Stomach (tissue), 9 donors: ENCODE measurements around the gene CEP20. TPM values are rescaled to one million over a fixed set of nuclear protein-coding genes. Genes with fewer than 3 reads are reported as not detected.
A peak's percentile ranks its signal among the peaks of the same experiment; 100 is the strongest.

Source experiments
- DNase-seq, 2 donors: peaks; one replicate each; pipeline versions ENCODE4 v3.0.0 to v3.0.0-alpha.2; 2013 to 2019
- H3K27ac ChIP-seq, 5 donors: fragments of 200-600 bp in 4 of 5; sonication (generic) in 4 of 5; one replicate each; pipeline ENCODE4 v1.5.1; 2013 to 2019; ENCODE audit warnings: mild to moderate bottlenecking in 1 of 5, moderate library complexity in 1 of 5
- H3K27me3 ChIP-seq, 3 donors: fragments of 200-600 bp; sonication (generic); one replicate each; pipeline ENCODE4 v1.5.1; 2017 to 2019; ENCODE audit warnings: mixed run types in 1 of 3
- H3K36me3 ChIP-seq, 4 donors: fragments of 200-600 bp; sonication (generic); 1 replicate in 3 of 4; 2 replicates in 1 of 4; pipeline ENCODE4 v1.5.1; 2016 to 2019
- H3K4me1 ChIP-seq, 4 donors: fragments of 200-600 bp; sonication (generic); one replicate each; pipeline ENCODE4 v1.5.1; 2016 to 2019
- H3K4me3 ChIP-seq, 4 donors: fragments of 200-600 bp; sonication (generic) in 3 of 4; one replicate each; pipeline ENCODE4 v1.5.1; 2016 to 2019; ENCODE audit warnings: mild to moderate bottlenecking in 1 of 4
- H3K9me3 ChIP-seq, 4 donors: fragments of 200-600 bp; sonication (generic); one replicate each; pipeline ENCODE4 v1.5.1; 2016 to 2019
- CTCF ChIP-seq, 7 experiments: fragments of 450-650 bp in 4 of 7; fragments of 200-600 bp in 3 of 7; sonication (generic) in 3 of 7; IDR thresholded peaks; one replicate each; pipeline ENCODE4 v1.5.1; 2016 to 2019; ENCODE audit warnings: antibody characterized with exemption in 7 of 7, control low read depth in 2 of 7, mild to moderate bottlenecking in 1 of 7
- EP300 ChIP-seq: sonication (generic); formaldehyde crosslinking; IDR thresholded peaks from one replicate; pipeline ENCODE4 v1.6.1; 2017; ENCODE audit warnings: antibody characterized with exemption
- POLR2A ChIP-seq, 4 donors: fragments of 450-650 bp; IDR thresholded peaks; one replicate each; pipeline ENCODE4 v1.6.1; 2016; ENCODE audit warnings: antibody characterized with exemption in 4 of 4, control low read depth in 2 of 4, mild to moderate bottlenecking in 1 of 4, moderate library complexity in 1 of 4
- POLR2AphosphoS5 ChIP-seq, 3 donors: sonication (generic); formaldehyde crosslinking; IDR thresholded peaks; one replicate each; pipeline ENCODE4 v1.6.1; 2016; ENCODE audit warnings: antibody characterized with exemption in 3 of 3
- WGBS, 5 donors: extraction: QIAGEN DNeasy Blood & Tissue Kit in 3 of 5; methylation state at CpG; one replicate each; pipeline versions ENCODE4 v1.1.5 to v1.1.7; 2013 to 2018; 5-methylcytosine and 5-hydroxymethylcytosine counted together
- intact Hi-C: fragments of 100-400 bp; cut with DNase I; formaldehyde crosslinking; loops from one replicate; pipeline ENCODE4 v1.15.1; 2023; ENCODE audit warnings: low total_unique reads
- polyA plus RNA-seq, 3 donors: library from polyadenylated mRNA; stranded (reverse); fragments of 200-250 nt; gene quantifications; one replicate each; pipeline ENCODE4 v1.2.3, GENCODE V29; 2013
- total RNA-seq, 5 donors: library from RNA; depleted of rRNA; stranded (reverse); fragments of >200 nt; gene quantifications; one replicate each; pipeline versions ENCODE4 v1.1.0 to v1.2.3, GENCODE V29; 2014 to 2016
- donor health status: healthy with polysubstance abuse.
- donor health status: Bipolar disorder and iron deficiency.
- donor health status: healthy.

CEP20 gene
- total and polyA plus RNA-seq, 8 donors: 7.0 to 40.0 (median 17.8) TPM

GRCh38 chr16:15880434-15881308, 7.7 kb downstream of the CEP20 start:
- Histone ChIP-seq H3K9me3 (no peaks in the 10 kb centered on the region), H3K27me3 (no peaks in the 10 kb centered on the region), H3K4me3 (no peak overlapping the region), H3K4me1 (peaks cover 0 to 32% (median 15%) of the 10 kb centered on the region in 4 donors), H3K27ac (peak overlapping the region in 1 of 5 donors; percentile 21), H3K36me3 (peaks cover 28 to 76% (median 62%) of the 10 kb centered on the region in 4 donors)
- TF ChIP-seq POLR2AphosphoS5 (IDR thresholded peaks at IDR 0.05) (no peak), EP300 (no peak), CTCF (IDR thresholded peaks at IDR 0.05) (no peak), POLR2A (IDR thresholded peaks at IDR 0.05) (no peak)
- no peak for DNase-seq
- 74 to 90% (median 84%) methylated on average over 5 of the region's 5 CpGs for WGBS, 5 donors
- intact Hi-C loops: loop anchor here (10.0 kb wide), 1 partner anchor 134 kb away; no protein-coding TSS in a partner anchor

- no peak for DNase-seq
- H3K4me3 ChIP-seq: no peak overlapping the region
- peaks cover 28 to 77% (median 62%) of the 10 kb centered on the region in 4 donors for H3K36me3 ChIP-seq
- WGBS, 5 donors: 78 to 89% (median 85%) methylated on average over 2 of the region's 2 CpGs
- H3K4me1 ChIP-seq: peaks cover 0 to 28% (median 16%) of the 10 kb centered on the region in 4 donors
- intact Hi-C loops: loop anchor here (5.0 kb wide), 1 partner anchor 243 kb away; no protein-coding TSS in a partner anchor
- TF ChIP-seq CTCF (IDR thresholded peaks at IDR 0.05) (no peak), POLR2AphosphoS5 (IDR thresholded peaks at IDR 0.05) (peak in 1 of 3 donors; percentile 53)
- H3K9me3 ChIP-seq: no peaks in the 10 kb centered on the region
- H3K27me3 ChIP-seq: no peaks in the 10 kb centered on the region
- peak overlapping the region in 4 of 5 donors; percentile 14 to 60 (median 50) for H3K27ac ChIP-seq
These were observed 9.1 kb downstream of the CEP20 start for GRCh38 chr16:15879255-15879811.

- Histone ChIP-seq H3K36me3 (peaks cover 14 to 70% (median 55%) of the 10 kb centered on the region in 4 donors), H3K9me3 (no peaks in the 10 kb centered on the region), H3K4me1 (peaks cover 0 to 24% (median 13%) of the 10 kb centered on the region in 4 donors), H3K27me3 (no peaks in the 10 kb centered on the region), H3K4me3 (no peak overlapping the region), H3K27ac (no peak overlapping the region)
- TF ChIP-seq EP300 (no peak), POLR2A (IDR thresholded peaks at IDR 0.05) (no peak), POLR2AphosphoS5 (IDR thresholded peaks at IDR 0.05) (no peak), CTCF (IDR thresholded peaks at IDR 0.05) (no peak)
- WGBS, 5 donors: 86 to 95% (median 91%) methylated on average over 5 of the region's 5 CpGs
- DNase-seq: no peak
- intact Hi-C loops: loop anchor here (5.0 kb wide), 1 partner anchor 246 kb away; no protein-coding TSS in a partner anchor
These were observed 11.9 kb downstream of the CEP20 start for GRCh38 chr16:15876503-15876902.

- Histone ChIP-seq H3K27me3 (no peaks in the 10 kb centered on the region), H3K9me3 (no peaks in the 10 kb centered on the region), H3K27ac (peak overlapping the region in 3 of 5 donors; percentile 6 to 74 (median 21)), H3K36me3 (peaks cover 19 to 76% (median 60%) of the 10 kb centered on the region in 4 donors), H3K4me1 (peaks cover 0 to 20% (median 11%) of the 10 kb centered on the region in 4 donors), H3K4me3 (no peak overlapping the region)
- intact Hi-C loops: loop anchor here (5.0 kb wide), 1 partner anchor 247 kb away; no protein-coding TSS in a partner anchor
- DNase-seq: peak; percentile 59 to 82
- TF ChIP-seq POLR2AphosphoS5 (IDR thresholded peaks at IDR 0.05) (no peak), CTCF (IDR thresholded peaks at IDR 0.05) (peak in 4 of 7 experiments; percentile 58 to 73 (median 64))
- 32 to 43% (median 35%) methylated on average over 7 of the region's 7 CpGs for WGBS, 5 donors
These were observed 13.6 kb downstream of the CEP20 start for GRCh38 chr16:15874745-15875314.
